Right atrium auricular region (tissue), 2 donors: ENCODE measurements around the gene SLC29A1. TPM values are rescaled to one million over a fixed set of nuclear protein-coding genes. Genes with fewer than 3 reads are reported as not detected.

Source experiments
- DNase-seq: peaks from one replicate; pipeline ENCODE4 v3.0.0-alpha.2; 2019; ENCODE audit warnings: low spot score
- H3K27ac ChIP-seq, 2 donors: fragments of 200-600 bp; sonication (generic); 1 replicate in 1 of 2; 2 replicates in 1 of 2; pipeline ENCODE4 v1.5.1; 2016 to 2019
- H3K27me3 ChIP-seq, 2 donors: fragments of 200-600 bp; sonication (generic); one replicate each; pipeline versions ENCODE4 v1.5.1 to v1.6.0; 2017 to 2019
- H3K36me3 ChIP-seq: fragments of 200-600 bp; sonication (generic); one replicate; pipeline ENCODE4 v1.5.1; 2016
- H3K4me1 ChIP-seq, 2 donors: fragments of 200-600 bp; sonication (generic); one replicate each; pipeline versions ENCODE4 v1.5.1 to v1.6.0; 2017 to 2019
- H3K4me3 ChIP-seq, 2 donors: fragments of 200-600 bp; sonication (generic); 1 replicate in 1 of 2; 2 replicates in 1 of 2; pipeline ENCODE4 v1.5.1; 2017 to 2019; ENCODE audit warnings: mild to moderate bottlenecking in 1 of 2, moderate library complexity in 1 of 2
- H3K9me3 ChIP-seq, 2 donors: fragments of 200-600 bp; sonication (generic); one replicate each; pipeline ENCODE4 v1.5.1; 2019
- total RNA-seq, 2 donors: library from RNA; depleted of rRNA; stranded (reverse); fragments of >200 nt; gene quantifications; one replicate each; pipeline ENCODE4 v1.1.0, GENCODE V29; 2016
- TF ChIP-seq, protein P1 (sequence below), 2 donors: fragments of 200-600 bp; sonication (generic); IDR thresholded peaks; one replicate each; pipeline ENCODE4 v1.5.1; 2019; ENCODE audit warnings: antibody characterized with exemption in 2 of 2

Gene SLC29A1
- total RNA-seq, 2 donors from 2014 or later = 105 to 256 TPM

DNA sequence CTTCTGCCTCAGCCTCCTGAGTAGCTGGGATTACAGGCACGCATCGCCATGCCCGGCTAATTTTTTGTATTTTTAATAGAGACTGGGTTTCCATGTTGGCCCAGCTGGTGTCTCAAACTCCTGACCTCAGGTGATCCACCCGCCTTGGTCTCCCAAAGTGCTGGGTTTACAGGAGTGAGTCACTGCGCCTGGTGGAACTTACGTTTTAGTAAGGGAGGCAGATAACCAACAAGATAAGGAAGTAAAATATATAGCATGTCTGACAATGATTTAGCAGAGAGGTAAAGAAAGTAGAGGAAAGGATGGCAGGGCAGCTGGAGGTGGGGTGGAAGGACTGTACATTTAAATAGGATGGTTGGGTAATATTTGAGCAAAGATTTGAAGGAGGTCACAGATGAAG lies 19.4 kb upstream of the SLC29A1 start:
- no peak for DNase-seq
- TF ChIP-seq, protein P1, sequence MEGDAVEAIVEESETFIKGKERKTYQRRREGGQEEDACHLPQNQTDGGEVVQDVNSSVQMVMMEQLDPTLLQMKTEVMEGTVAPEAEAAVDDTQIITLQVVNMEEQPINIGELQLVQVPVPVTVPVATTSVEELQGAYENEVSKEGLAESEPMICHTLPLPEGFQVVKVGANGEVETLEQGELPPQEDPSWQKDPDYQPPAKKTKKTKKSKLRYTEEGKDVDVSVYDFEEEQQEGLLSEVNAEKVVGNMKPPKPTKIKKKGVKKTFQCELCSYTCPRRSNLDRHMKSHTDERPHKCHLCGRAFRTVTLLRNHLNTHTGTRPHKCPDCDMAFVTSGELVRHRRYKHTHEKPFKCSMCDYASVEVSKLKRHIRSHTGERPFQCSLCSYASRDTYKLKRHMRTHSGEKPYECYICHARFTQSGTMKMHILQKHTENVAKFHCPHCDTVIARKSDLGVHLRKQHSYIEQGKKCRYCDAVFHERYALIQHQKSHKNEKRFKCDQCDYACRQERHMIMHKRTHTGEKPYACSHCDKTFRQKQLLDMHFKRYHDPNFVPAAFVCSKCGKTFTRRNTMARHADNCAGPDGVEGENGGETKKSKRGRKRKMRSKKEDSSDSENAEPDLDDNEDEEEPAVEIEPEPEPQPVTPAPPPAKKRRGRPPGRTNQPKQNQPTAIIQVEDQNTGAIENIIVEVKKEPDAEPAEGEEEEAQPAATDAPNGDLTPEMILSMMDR (IDR thresholded peaks at IDR 0.05) = no peak
- Histone ChIP-seq H3K9me3 (no peaks in the 10 kb centered on the region), H3K27ac (peak overlapping the region in 1 of 2 donors; percentile 61), H3K4me1 (peaks cover 0 to 12% of the 10 kb centered on the region in 2 donors), H3K27me3 (no peaks in the 10 kb centered on the region), H3K4me3 (no peak overlapping the region), H3K36me3 (no peaks in the 10 kb centered on the region)

DNA sequence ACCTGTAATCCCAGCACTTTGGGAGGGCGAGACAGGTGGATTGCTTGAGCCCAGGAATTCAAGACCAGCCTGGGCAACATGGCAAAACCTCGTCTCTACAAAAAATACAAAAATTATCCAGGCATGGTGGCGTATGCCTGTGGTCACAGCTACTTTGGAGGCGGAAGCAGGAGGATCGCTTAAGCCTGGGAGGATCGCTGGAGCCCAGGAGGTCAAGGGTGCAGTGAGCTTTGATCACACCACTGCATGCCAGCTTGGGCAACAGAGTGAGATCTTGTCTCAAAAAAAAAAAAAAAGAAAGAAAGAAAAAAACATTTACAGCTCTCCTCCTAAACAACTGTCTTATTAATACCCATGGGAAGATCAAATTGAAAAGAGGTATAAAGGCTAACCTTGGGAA lies 15.4 kb upstream of the SLC29A1 start:
- no peaks in the 10 kb centered on the region for H3K27me3 ChIP-seq
- H3K4me3 ChIP-seq = no peak overlapping the region
- TF ChIP-seq, protein P1 (IDR thresholded peaks at IDR 0.05) = no peak
- H3K4me1 ChIP-seq = peaks cover 0 to 4% of the 10 kb centered on the region in 2 donors
- H3K36me3 ChIP-seq = no peaks in the 10 kb centered on the region
- H3K9me3 ChIP-seq = no peaks in the 10 kb centered on the region
- no peak for DNase-seq
- H3K27ac ChIP-seq = no peak overlapping the region

DNA sequence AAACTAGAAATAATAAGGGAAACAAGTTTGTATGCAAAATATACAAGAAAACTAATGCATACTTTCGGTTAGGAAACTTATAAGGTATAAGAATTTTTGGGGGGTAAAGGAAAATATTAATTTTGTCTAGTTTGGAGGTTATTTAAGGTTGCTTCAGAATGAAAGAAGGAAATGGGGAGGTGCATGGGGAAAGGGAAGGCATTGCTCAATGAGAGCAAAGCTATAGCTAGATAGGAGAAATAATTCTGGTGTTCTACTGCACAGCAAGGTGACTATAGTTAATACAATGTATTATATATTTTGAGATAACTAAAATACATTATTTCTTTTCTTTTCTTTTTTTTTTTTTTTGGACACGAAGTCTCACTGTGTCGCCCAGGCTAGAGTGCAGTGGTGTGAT lies 12.1 kb upstream of the SLC29A1 start:
- H3K4me3 ChIP-seq = no peak overlapping the region
- DNase-seq = no peak
- TF ChIP-seq, protein P1 (IDR thresholded peaks at IDR 0.05) = no peak
- H3K27ac ChIP-seq = no peak overlapping the region
- no peaks in the 10 kb centered on the region for H3K36me3 ChIP-seq
- no peaks in the 10 kb centered on the region for H3K27me3 ChIP-seq
- no peaks in the 10 kb centered on the region for H3K4me1 ChIP-seq
- no peaks in the 10 kb centered on the region for H3K9me3 ChIP-seq

- Histone ChIP-seq H3K4me3 (no peak overlapping the region), H3K9me3 (no peaks in the 10 kb centered on the region), H3K27ac (no peak overlapping the region), H3K4me1 (peaks cover 0 to 27% of the 10 kb centered on the region in 2 donors), H3K27me3 (no peaks in the 10 kb centered on the region), H3K36me3 (no peaks in the 10 kb centered on the region)
- TF ChIP-seq, protein P1 (IDR thresholded peaks at IDR 0.05) = no peak
- DNase-seq = no peak
These were observed 9.1 kb upstream of the SLC29A1 start for GRCh38 chr6:44214307-44214706.

DNA sequence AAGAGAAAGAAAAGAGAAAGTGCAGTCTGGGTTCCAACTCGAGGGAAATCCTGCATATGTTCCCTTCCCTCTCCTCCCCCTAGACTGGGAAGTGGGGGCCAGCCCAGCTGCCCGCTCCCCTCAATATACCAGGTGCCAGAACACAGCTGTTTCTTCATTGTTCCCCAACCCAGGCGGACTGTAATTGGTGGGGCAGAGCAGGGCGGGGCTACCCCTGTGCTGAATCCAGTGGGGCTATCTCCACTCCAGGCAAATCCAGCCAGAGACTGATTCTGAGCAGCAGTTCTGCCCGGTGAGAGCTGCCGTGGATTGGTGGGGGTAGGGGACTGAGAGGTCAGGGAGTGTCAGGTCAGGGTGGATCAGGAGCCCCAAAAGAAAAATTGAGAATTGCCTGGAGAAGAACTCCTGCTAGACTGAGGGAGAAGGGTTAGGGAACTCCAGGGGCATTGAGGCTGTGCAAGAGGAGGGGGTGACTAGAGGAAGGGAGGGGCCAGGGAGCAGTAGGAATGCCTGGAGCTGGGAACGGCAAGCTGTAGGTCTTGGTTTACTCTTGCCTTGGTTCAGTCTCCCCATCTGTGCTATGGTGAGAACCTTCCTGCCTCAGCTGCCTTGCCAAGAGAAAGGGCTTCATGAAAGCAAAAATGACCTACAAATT lies 6.6 kb upstream of the SLC29A1 start, which contains the start of gene MYMX:
Gene MYMX (plus strand): TSS at position 250 of the 655 bp plus-strand sequence. CDS start 546 bp downstream, outside the sequence.
- no peaks in the 10 kb centered on the region for H3K36me3 ChIP-seq
- no peak within 1 kb of the TSS for H3K4me3 ChIP-seq
- TF ChIP-seq, protein P1 (IDR thresholded peaks at IDR 0.05) = no peak
- H3K4me1 ChIP-seq = peaks cover 0 to 49% of the 10 kb centered on the region in 2 donors
- no peaks in the 10 kb centered on the region for H3K9me3 ChIP-seq
- H3K27ac ChIP-seq = peak within 1 kb of the TSS; percentile 98
- no peaks in the 10 kb centered on the region for H3K27me3 ChIP-seq
- no peak for DNase-seq
